Esophagus squamous epithelium (tissue), 4 donors: ENCODE data around the gene CEP170.
"Not testable (repeated sequence)": the region's sequence is repeated elsewhere in the genome, so short reads cannot be mapped to it uniquely, and the experiment has no call there.

Experiments used
- CTCF ChIP-seq, 6 experiments: fragments of 450-650 bp in 4 of 6; fragments of 200-600 bp in 2 of 6; sonication (generic) in 2 of 6; IDR thresholded peaks; one replicate each; pipeline ENCODE4 v1.5.1; 2016 to 2019; ENCODE audit warnings: antibody characterized with exemption in 6 of 6, mild to moderate bottlenecking in 4 of 6, moderate library complexity in 4 of 6
- POLR2A ChIP-seq, 4 donors: fragments of 450-650 bp; IDR thresholded peaks; one replicate each; pipeline ENCODE4 v1.6.1; 2017; ENCODE audit warnings: antibody characterized with exemption in 4 of 4, mild to moderate bottlenecking in 4 of 4, moderate library complexity in 3 of 4

DNA sequence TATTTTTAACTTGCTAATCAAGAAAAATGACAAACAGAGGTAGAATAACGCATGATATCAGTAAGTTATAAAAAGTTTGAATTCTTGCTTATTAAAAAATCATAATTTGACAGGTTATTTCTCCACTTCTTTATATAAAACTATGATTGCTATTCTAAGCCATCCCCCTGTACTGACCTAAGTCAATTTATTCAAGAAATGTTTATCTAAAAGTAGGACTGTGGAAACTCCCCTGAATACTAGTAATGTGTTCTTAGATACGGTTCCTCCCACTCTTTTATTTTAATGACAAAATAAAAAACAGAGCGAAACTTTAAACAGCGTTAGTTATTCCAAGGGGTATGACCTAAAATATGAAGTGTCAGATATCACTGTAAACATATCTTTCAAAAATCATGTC is 51.9 kb downstream of the CEP170 start:
- TF ChIP-seq CTCF, POLR2A (IDR thresholded peaks at IDR 0.05): not testable (repeated sequence)
